Measurements from ENCODE around the gene BST1. TPM values are rescaled to one million over a fixed set of nuclear protein-coding genes. Genes with fewer than 3 reads are reported as not detected.

BST1 gene
- total and polyA plus RNA-seq, 2 donors (not counting 3 experiments of a cell fraction or from before 2014, with no cell fraction given) = 10.7 to 14.0 TPM

DNA sequence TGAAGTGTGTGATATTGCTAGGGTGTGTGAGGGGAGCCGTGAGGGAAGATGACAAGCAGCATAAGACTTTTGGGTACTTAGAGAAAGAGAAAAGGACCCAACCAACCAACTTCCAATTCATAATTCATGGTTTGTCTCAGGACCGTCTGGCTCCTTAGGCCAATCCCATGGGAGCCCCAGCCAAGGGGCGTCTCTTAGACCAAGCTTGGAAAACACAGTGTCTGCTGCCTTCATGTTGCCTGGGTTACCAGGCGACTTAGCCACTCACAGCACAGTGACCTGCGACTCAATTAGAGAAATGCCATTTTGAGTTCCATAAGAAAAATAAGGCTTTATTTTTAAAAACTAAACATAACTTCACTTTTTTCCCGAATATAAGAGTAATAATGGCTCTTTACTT is 32.7 kb downstream of the BST1 start:
- no peaks in the 10 kb centered on the region for H3K4me1 ChIP-seq (ENCODE audit: control insufficient read depth, extremely low read depth, insufficient read depth, low read length)
- no peaks in the 10 kb centered on the region for H4K20me1 ChIP-seq (replicated peaks; ENCODE audit: control insufficient read depth, extremely low read depth, insufficient read depth, low read length)
- no peaks in the 10 kb centered on the region for H3K9me1 ChIP-seq (replicated peaks; ENCODE audit: control insufficient read depth, extremely low read depth, insufficient read depth, low read length)
- no peak overlapping the region for H3K4me3 ChIP-seq (replicated peaks in 1 of 3; ENCODE audit: insufficient read depth in 1 of 3, low read depth in 1 of 3, low read length in 3 of 3)
- no peak overlapping the region for H2AFZ ChIP-seq (ENCODE audit: low read depth, low read length)
- no peak overlapping the region for H3K27ac ChIP-seq (ENCODE audit: insufficient read depth, low read depth, low read length)
- TF ChIP-seq EZH2 (IDR thresholded peaks at IDR 0.05; ENCODE audit: borderline replicate concordance, low read depth, low read length, severe bottlenecking) (no peak), MYC (IDR thresholded peaks at IDR 0.05; ENCODE audit: low read depth, low read length) (no peak), CTCF (IDR thresholded peaks at IDR 0.05; ENCODE audit: extremely low read depth in 1 of 2, insufficient read depth in 1 of 2, low read depth in 1 of 2, low read length in 2 of 2) (no peak), FOS (IDR thresholded peaks at IDR 0.05; ENCODE audit: borderline replicate concordance, insufficient read depth, low read length) (no peak), JUN (IDR thresholded peaks at IDR 0.05; ENCODE audit: borderline replicate concordance, insufficient read depth, insufficient read length, low read depth) (no peak), GATA2 (IDR thresholded peaks at IDR 0.05; ENCODE audit: insufficient read depth, insufficient read length, low read depth, low read length) (no peak), POLR2A (IDR thresholded peaks at IDR 0.05; ENCODE audit: low read depth, low read length) (no peak), POLR2AphosphoS5 (IDR thresholded peaks at IDR 0.05; ENCODE audit: insufficient read depth, low read depth, low read length) (no peak)
- TF ChIP-seq, protein P1, sequence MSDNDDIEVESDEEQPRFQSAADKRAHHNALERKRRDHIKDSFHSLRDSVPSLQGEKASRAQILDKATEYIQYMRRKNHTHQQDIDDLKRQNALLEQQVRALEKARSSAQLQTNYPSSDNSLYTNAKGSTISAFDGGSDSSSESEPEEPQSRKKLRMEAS (IDR thresholded peaks at IDR 0.05; ENCODE audit: insufficient read depth, insufficient read length) = no peak
- CTCF ChIA-PET = interaction anchor here (0.7 kb wide), 1 partner anchor 221 kb away, joined by 4 read pairs; no protein-coding TSS in a partner anchor
- intact Hi-C loops (cut with micrococcal nuclease) = no loop called here
- DNase-seq (ENCODE audit: low read depth, low spot score) (no peak), FAIRE-seq (no peak)
- no peaks in the 10 kb centered on the region for H3K9me3 ChIP-seq (replicated peaks; ENCODE audit: control insufficient read depth, insufficient read depth, low read length)
- no peaks in the 10 kb centered on the region for H3K27me3 ChIP-seq (ENCODE audit: control insufficient read depth in 2 of 2, insufficient read depth in 2 of 2, low read length in 2 of 2)
- no peaks in the 10 kb centered on the region for H3K36me3 ChIP-seq (ENCODE audit: control insufficient read depth in 2 of 2, extremely low read depth in 1 of 2, insufficient read depth in 2 of 2, low read length in 2 of 2)
- no peak overlapping the region for H3K4me2 ChIP-seq (ENCODE audit: insufficient read depth, low read length)
- H3K9ac ChIP-seq (replicated peaks; ENCODE audit: extremely low read depth, insufficient read depth, low read length) = no peak overlapping the region
- BruUV-seq (replicated peaks) = no TSS peak
- POLR2A ChIA-PET = no interaction called here
- dilution Hi-C loops (cut with MboI; ENCODE audit: extremely low pct_ligation_motif_present, low sequenced_read_pairs) = no loop called here
- no peaks in the 10 kb centered on the region for H3K79me2 ChIP-seq (ENCODE audit: control insufficient read depth, insufficient read depth, low read length)
